ENCODE results near the gene FUBP3.

FUBP3 gene

GRCh38 chr9:130609163-130609562, 29.8 kb downstream of the FUBP3 start:
- no peak for FAIRE-seq

- FAIRE-seq = no peak
Measured at GRCh38 chr9:130610862-130611707, 31.7 kb downstream of the FUBP3 start.

- no peak for FAIRE-seq
Measured at GRCh38 chr9:130616451-130616850, 37.1 kb downstream of the FUBP3 start.

GRCh38 chr9:130623466-130623865, 44.1 kb downstream of the FUBP3 start:
- FAIRE-seq = no peak

GRCh38 chr9:130624154-130624553, 44.8 kb downstream of the FUBP3 start:
- FAIRE-seq = no peak

- FAIRE-seq = no peak
Measured at GRCh38 chr9:130626249-130626996, 47.0 kb downstream of the FUBP3 start.

- no peak for FAIRE-seq
Measured at GRCh38 chr9:130627051-130627450, 47.7 kb downstream of the FUBP3 start.

GRCh38 chr9:130627896-130628792, 48.8 kb downstream of the FUBP3 start:
- no peak for FAIRE-seq

GRCh38 chr9:130629443-130630070, 50.2 kb downstream of the FUBP3 start:
- no peak for FAIRE-seq

- FAIRE-seq = no peak
Measured at GRCh38 chr9:130630071-130630450, 50.7 kb downstream of the FUBP3 start.

- no peak for FAIRE-seq
Measured at GRCh38 chr9:130630506-130631330, 51.3 kb downstream of the FUBP3 start.

GRCh38 chr9:130631331-130632080, 52.1 kb downstream of the FUBP3 start:
- no peak for FAIRE-seq

GRCh38 chr9:130632081-130632710, 52.8 kb downstream of the FUBP3 start:
- FAIRE-seq = no peak

- FAIRE-seq = no peak
Measured at GRCh38 chr9:130632841-130633240, 53.5 kb downstream of the FUBP3 start.

GRCh38 chr9:130633336-130634190, 54.2 kb downstream of the FUBP3 start:
- FAIRE-seq = no peak

- FAIRE-seq = no peak
Measured at GRCh38 chr9:130634191-130634768, 54.9 kb downstream of the FUBP3 start.

- FAIRE-seq = no peak
Measured at GRCh38 chr9:130634801-130635200, 55.4 kb downstream of the FUBP3 start.

GRCh38 chr9:130635306-130635705, 55.9 kb downstream of the FUBP3 start:
- FAIRE-seq = no peak
